ENCODE data around the gene TCERG1L. TPM values are rescaled to one million over a fixed set of nuclear protein-coding genes. Genes with fewer than 3 reads are reported as not detected.
"Not testable (repeated sequence)": the region's sequence is repeated elsewhere in the genome, so short reads cannot be mapped to it uniquely, and the experiment has no call there.

The TCERG1L gene
- total RNA-seq, 2 donors from 2014 or later, result 0.45 to 0.68 TPM

DNA sequence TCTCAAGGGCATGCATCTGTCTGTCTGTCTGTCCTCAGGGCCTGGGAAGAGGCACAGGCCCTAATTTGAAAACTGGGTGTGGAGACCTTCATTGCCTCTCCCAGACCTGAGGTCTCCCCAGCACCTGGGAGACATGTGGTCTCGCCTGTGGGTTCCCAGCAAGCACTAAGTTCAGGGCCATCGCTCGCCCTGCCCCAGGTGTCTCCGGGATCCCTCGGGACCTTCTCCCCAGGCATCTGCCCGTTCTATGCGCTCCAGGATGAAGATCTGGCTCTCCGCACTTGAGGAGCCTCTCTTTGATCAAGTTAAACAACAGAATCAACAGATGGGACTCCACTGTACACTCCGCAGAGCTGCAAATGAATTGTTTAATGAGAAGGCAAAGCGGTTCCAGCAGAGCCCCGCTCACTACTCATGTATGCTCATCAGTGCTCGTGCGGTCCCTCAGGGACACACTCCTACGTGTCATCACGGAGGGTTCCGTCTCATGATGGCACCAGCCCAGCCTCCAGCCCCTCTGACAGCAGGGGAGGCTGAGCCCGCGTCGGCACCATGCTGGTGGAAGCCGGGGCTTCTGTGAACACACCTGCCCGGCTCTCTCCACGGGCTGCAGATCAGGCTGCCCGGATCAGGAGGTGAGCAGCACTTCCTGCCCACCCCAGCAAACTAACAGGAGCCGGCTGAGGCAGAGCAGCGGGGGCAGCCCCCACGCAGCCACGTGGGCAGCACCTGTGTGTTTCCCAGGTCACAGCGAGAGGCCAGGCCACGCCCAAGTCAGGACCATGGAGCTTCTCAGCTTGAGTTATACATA lies 132.8 kb downstream of the TCERG1L start:
- Mint-ChIP-seq H3K27ac (no peak overlapping the region), H3K36me3 (no peaks in the 10 kb centered on the region), H3K9me3 (peaks cover 0 to 5% of the 10 kb centered on the region in 2 donors)
- DNase-seq (ENCODE audit: low spot score in 2 of 2), result no peak
- ATAC-seq, result no peak

DNA sequence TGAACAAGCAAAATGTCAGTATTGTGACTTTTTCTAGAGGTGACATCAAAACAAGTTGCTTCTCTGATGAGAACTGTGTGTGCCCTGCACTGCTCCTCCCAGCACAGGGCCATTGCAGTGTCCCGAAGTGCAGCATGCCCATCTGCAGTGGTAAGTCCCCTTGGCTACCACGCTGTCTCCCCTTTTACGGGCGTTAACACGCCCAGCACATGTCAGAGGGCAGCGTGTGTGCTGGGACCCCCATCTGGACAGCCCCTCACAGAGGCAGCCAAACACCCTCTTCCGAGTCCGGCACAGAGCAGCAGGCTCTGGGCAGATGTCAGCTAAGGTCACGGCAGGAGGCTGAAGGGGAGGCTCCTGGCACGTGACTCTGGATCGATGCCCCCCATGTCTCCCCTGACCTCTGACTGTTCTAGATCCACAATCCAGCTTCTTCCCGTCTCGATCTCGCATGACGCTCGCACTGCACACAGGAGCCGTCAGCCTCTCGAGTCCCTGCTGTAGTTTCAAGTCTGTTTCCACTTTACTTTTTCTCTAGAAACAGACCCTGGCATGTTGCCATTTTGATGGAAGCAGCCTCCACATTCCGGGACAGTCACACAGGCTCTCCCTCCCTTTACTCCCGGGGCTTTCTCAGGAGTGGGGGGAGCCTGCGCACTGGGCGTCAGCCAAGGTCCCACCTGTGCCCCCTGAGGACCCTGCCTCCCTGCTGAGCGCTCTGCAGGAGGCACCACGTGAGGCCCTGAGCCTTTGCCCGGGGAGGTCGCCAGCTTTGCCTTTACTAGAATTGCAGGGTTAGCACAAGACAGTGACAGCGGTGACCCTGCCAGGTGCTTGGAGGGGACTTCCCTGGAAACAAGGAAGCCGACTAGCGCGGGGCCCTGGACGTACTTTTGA lies 133.8 kb downstream of the TCERG1L start:
- Mint-ChIP-seq H3K27ac (no peak overlapping the region), H3K36me3 (no peaks in the 10 kb centered on the region), H3K9me3 (peaks cover 0 to 5% of the 10 kb centered on the region in 2 donors)
- ATAC-seq (no peak), DNase-seq (ENCODE audit: low spot score in 2 of 2) (no peak)

DNA sequence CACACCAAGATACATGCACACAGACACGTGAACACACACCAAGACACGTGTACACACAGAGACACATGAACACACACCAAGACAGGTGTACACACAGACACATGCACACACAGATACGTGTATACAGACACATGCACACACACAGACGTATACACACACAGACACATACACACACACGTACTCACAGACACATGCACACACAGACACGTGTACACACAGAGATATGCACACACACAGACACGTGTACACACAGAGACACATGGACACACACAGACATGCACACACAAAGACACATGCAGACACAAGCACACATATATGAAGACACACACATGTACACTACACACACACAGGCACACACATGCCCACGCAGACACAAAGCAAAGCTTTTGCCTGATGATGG lies 134.6 kb downstream of the TCERG1L start:
- no peak overlapping the region for H3K27ac Mint-ChIP-seq

GRCh38 chr10:131176324-131176723 lies 135.2 kb downstream of the TCERG1L start:
- DNase-seq (ENCODE audit: low spot score in 2 of 2); ATAC-seq; H3K9me3 Mint-ChIP-seq; H3K27ac Mint-ChIP-seq; H3K36me3 Mint-ChIP-seq: not testable (repeated sequence)

More for the DNA sequence above, 134.6 kb downstream of the TCERG1L start:
- no peaks in the 10 kb centered on the region for H3K36me3 Mint-ChIP-seq
- ATAC-seq, result no peak
- no peak for DNase-seq (ENCODE audit: low spot score in 2 of 2)
- H3K9me3 Mint-ChIP-seq, result peaks cover 0 to 5% of the 10 kb centered on the region in 2 donors

- Mint-ChIP-seq H3K9me3 (peaks cover 0 to 5% of the 10 kb centered on the region in 2 donors), H3K27ac (no peak overlapping the region), H3K36me3 (no peaks in the 10 kb centered on the region)
- no peak for DNase-seq (ENCODE audit: low spot score in 2 of 2)
- no peak for ATAC-seq
Measured at GRCh38 chr10:131175891-131176290, 135.6 kb downstream of the TCERG1L start.

DNA sequence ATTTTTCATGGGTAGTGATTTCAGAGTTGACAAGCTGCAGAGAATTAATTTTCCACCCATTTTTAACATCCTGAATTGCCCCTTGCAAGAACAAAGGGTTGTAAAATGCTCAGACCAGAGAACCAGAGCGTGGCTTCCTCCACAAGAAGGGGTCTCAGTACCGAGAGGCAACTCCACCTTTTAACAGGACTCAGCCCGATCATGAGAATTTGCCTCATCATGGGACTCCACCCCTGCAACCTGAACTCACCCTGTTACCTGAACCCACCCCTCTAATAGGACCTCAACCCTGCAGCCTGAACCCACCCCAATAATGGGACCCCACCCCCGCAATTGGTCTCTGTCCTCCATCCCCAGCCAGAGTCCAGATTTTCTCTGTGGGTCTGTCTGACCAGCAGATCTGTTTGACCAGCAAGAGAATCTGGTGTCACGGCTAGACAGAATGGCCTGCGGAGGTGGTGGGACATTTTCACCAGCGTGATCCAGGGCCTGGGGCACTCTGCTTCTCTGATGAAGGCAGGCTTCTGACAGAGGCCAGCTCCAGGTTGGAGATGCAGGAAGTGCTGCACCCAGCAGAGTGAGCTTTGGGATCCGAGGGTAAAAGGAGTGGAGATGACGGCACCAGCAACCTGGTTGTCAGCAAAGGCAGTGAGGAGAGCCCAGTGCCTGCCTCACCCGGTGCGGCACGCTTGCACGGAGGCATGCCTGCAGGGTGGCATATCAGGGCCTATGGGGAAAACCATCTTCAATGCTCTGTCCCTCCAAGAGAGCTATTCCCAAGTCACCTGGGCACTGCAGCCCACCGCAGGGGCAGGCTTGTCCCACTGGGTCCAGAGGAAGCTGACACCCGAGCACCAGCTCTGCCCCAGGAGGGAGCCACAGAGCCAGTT lies 136.6 kb downstream of the TCERG1L start:
- ATAC-seq (no peak), DNase-seq (ENCODE audit: low spot score in 2 of 2) (no peak)
- Mint-ChIP-seq H3K9me3 (peaks cover 0 to 5% of the 10 kb centered on the region in 2 donors), H3K36me3 (no peaks in the 10 kb centered on the region), H3K27ac (no peak overlapping the region)

DNA sequence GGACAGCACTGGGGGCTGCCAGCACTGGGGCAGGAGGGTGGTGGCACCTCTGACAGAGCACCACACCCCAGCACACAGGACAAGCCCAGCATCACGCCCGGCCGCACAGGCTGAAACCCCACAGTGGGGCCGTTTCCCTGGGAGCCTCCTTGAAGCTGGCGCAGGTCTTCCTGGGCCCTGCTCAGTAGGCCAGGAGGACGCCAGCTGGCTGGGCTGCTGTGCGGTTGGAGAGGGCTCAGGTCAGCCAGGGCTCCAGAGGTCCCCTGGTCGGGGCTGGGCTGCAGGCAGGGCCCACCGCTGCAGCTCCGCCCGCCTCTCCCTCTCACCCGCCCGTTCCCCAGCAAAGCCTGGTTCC lies 137.3 kb downstream of the TCERG1L start:
- Mint-ChIP-seq H3K36me3 (no peaks in the 10 kb centered on the region), H3K27ac (no peak overlapping the region), H3K9me3 (peaks cover 0 to 5% of the 10 kb centered on the region in 2 donors)
- ATAC-seq, result no peak
- no peak for DNase-seq (ENCODE audit: low spot score in 2 of 2)

DNA sequence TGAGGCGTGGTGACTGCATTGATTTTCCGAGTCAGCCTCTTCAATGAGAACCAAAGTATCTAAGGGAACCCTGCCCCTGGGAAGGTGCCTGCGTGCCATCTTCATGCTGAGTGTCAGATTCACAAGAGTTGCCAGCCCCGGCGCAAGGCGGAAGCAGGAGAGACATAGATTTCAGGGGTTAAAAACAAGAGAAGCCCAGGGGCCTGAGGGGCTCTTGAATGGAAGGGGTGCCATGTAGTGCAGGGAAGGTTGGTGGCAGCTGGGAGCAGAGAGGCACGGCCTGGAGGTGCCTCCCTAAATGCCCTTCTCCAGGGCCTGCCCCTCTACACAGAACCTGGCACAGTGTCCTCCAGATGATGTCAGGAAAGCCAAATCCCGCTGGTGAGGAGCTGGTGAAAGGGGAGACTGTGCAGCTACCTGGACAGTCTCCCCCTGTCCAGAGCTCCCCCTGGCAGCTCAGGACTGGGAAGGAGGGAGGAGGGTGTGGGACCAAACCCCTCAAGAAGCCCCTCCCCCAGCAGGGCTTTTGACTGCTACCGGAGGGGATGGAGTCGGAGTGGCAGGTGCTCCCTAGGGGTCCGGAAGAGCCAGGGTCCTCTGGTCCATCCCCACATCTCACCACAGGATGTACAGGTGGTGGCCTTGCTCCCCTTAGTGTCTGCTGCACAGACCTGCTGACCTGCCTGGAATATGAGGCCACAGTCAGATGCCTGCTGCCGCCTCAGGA lies 137.9 kb downstream of the TCERG1L start:
- ATAC-seq (no peak), DNase-seq (ENCODE audit: low spot score in 2 of 2) (no peak)
- Mint-ChIP-seq H3K9me3 (peaks cover 0 to 5% of the 10 kb centered on the region in 2 donors), H3K36me3 (no peaks in the 10 kb centered on the region), H3K27ac (no peak overlapping the region)

DNA sequence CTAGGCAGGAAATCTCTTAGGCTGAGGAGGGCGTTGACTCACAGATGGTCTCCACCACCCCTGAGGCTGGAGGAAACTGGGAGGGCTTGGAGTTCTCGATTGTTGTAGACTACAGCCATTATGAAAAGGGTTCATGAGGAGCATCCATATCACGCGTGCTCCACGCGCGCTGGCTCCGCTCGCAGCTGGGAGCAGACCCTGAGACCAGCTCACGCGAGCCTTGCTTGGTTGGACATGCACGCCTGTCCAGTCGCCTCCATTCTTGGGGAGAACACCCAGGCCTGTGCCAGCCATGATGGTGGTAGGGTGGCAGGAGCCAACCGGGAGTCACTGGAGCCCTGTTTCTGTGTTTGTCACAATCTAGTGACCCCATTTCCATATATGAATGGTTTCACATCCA lies 139.1 kb downstream of the TCERG1L start:
- ATAC-seq, result no peak
- peaks cover 0 to 5% of the 10 kb centered on the region in 2 donors for H3K9me3 Mint-ChIP-seq

DNA sequence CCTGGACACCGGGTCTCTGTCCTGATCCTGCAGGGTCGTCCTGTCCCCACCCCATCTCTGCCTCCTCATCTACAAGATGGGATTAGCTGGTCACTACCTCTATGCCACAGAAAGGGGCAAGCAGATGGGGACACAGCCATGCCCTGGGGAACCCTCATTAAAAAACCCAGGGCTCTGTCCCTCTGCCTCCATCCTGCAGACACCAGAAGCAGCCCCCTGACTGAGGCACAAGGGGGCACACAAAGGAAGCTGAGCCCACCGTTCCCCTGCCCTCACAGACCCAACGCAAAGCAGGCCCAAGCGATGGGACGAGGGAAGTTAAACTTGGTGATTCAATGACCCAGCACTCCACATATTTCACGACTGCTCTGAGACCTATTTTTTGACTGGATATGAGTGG lies 142.4 kb downstream of the TCERG1L start:
- DNase-seq (ENCODE audit: low spot score in 2 of 2) (no peak), ATAC-seq (no peak)
- H3K27ac Mint-ChIP-seq, result no peak overlapping the region
- H3K9me3 Mint-ChIP-seq, result no peaks in the 10 kb centered on the region
- no peaks in the 10 kb centered on the region for H3K36me3 Mint-ChIP-seq

More for the DNA sequence above, 139.1 kb downstream of the TCERG1L start:
- Mint-ChIP-seq H3K27ac (no peak overlapping the region), H3K36me3 (no peaks in the 10 kb centered on the region)
- no peak for DNase-seq (ENCODE audit: low spot score in 2 of 2)

- no peak for ATAC-seq
- DNase-seq (ENCODE audit: low spot score in 2 of 2), result no peak
- Mint-ChIP-seq H3K9me3 (no peaks in the 10 kb centered on the region), H3K27ac (no peak overlapping the region), H3K36me3 (no peaks in the 10 kb centered on the region)
Measured at GRCh38 chr10:131168238-131168875, 143.2 kb downstream of the TCERG1L start.

DNA sequence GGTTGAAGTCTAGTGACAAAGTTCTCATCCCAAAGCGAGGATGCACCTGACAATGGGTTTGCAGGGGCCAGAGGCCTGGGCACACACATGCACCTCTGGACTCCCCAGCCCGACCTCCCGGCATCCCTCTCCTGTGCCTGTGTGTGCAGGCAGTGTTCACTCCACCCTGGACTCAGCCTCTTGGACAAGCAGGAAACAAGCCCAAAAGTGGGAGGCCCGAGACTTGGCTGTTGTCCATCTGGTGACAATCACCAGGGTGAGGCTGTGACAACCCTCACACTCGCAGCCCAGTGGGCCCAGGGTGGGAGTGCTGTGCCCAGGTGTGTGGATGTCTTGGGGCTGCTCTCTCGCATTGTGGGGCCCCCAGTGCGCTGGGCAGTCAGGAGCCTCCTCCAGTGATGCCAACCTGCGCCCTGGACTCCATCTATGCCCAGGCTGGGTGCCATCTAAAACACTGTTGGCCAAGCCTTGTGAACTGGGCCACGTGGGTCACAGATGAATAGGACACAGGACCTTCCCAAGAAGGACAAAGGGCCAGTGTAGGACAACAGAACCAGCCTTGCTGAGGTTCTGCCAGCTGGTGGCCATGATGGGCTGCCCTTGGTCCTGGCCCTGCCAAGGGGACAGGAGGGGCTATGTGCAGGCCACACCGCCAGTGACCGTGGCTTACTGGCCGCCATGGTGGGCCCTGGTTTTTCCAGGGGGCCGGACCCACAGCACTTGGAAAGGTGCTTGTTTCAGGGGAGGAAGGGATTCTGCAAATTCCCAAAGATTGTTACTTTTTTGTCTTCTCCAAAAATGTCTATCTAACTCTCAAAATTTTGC lies 144.3 kb downstream of the TCERG1L start:
- Mint-ChIP-seq H3K36me3 (no peaks in the 10 kb centered on the region), H3K9me3 (no peaks in the 10 kb centered on the region), H3K27ac (no peak overlapping the region)
- DNase-seq (ENCODE audit: low spot score in 2 of 2), result no peak
- ATAC-seq, result no peak

DNA sequence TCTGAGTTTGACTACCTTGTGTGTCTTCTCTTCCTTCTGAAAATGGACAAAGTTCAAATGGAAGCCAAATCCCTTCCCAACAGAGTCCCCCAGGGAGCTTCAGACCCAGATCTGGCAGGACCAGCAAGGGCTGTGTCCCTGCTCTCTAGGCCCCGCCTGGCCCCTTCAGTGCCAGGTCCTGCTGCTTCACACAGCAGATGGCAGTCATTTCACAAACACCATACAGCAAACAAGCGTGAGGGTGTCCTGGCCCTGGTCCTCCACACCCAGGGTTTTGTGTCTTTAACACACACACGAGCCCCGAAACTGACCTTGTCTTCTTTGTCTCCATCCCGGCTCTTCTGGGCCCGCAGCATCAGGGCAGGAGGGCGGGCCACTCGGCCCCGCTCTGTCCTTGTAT lies 145.0 kb downstream of the TCERG1L start:
- H3K9me3 Mint-ChIP-seq, result no peaks in the 10 kb centered on the region
- ATAC-seq (no peak), DNase-seq (ENCODE audit: low spot score in 2 of 2) (no peak)
- H3K27ac Mint-ChIP-seq, result no peak overlapping the region
- H3K36me3 Mint-ChIP-seq, result no peaks in the 10 kb centered on the region

GRCh38 chr10:131165092-131165491 lies 146.4 kb downstream of the TCERG1L start:
- no peaks in the 10 kb centered on the region for H3K9me3 Mint-ChIP-seq
- ATAC-seq (no peak), DNase-seq (ENCODE audit: low spot score in 2 of 2) (no peak)
- H3K36me3 Mint-ChIP-seq, result no peaks in the 10 kb centered on the region
- H3K27ac Mint-ChIP-seq, result no peak overlapping the region
